ENCODE measurements around the gene PRR12.
A peak's percentile ranks its signal among the peaks of the same experiment; 100 is the strongest.

The PRR12 gene

DNA sequence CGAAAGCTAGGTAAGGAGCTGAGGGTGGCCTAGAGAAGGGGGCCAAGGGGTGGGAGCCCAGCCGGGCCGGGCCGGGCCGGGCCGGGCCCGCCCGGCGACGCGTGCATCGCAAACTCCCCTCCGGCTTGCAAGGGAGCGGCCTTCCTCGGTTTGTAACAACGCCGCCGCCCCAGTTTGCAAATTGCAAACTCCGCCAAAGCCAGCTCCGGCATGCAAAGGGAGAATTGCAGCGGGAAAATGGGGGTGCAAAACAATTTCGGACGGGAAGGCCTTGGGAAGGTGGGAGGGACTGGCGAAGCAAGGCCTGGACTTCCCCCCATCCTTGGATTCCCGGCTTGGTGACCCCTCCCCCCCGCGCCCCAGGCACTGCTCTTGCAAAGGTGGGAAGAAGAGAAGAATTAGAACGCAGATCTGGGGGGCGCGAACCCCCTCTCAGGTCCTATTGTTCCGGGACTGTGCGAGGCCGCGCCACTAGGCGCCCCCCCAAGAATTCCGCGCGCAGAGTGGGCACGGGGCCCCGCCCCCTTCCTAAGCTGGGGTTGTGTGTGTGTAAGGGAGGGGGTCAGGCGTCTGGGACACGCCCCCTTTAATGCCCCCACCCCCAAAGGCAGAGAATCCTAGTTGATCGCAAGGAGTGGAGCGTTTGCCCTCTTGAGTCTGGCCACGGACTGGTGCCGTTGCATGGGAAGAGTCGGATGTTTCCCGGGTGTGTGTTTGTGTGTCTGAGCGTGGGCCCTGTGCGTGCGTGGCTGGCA lies 926 bp downstream of the PRR12 start:
- no peak for DNase-seq (ENCODE audit: low read depth in 2 of 2)

DNA sequence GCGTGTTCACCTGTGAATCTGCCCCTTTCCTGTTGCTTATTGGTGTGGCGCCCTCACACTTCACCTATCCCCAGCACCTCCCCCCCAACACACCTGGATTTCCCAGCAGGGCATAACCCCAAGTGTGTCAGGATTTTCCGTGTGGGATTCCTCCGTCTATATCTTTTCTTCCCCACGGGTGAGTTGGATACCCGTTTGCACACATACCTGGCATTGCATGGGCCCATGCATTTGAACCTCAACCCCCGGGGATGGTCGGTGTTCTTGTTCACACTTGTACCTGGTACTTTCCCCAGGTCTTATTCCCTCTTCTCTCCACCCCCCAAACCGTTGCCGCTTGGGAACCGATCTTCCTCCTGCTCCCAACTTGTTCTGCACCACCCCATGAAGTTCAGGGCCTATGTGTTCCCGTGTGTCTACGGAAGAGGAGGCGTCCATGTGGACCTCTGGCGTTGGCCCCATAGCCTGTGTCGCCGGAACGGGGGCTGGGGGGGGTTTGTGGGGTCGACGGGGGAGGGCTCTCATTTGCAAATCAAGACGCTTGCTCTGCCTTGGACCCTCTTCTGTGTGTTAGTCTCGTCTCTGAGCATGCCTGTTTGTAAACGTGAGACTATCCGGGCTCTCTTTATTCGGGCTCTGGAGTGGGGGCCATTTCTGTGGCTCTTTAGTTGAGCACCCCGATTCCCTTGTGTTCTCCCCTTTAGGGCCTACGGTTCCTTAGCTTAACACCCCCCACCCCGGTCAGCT lies 1.7 kb downstream of the PRR12 start:
- no peak for DNase-seq (ENCODE audit: low read depth in 2 of 2)

DNA sequence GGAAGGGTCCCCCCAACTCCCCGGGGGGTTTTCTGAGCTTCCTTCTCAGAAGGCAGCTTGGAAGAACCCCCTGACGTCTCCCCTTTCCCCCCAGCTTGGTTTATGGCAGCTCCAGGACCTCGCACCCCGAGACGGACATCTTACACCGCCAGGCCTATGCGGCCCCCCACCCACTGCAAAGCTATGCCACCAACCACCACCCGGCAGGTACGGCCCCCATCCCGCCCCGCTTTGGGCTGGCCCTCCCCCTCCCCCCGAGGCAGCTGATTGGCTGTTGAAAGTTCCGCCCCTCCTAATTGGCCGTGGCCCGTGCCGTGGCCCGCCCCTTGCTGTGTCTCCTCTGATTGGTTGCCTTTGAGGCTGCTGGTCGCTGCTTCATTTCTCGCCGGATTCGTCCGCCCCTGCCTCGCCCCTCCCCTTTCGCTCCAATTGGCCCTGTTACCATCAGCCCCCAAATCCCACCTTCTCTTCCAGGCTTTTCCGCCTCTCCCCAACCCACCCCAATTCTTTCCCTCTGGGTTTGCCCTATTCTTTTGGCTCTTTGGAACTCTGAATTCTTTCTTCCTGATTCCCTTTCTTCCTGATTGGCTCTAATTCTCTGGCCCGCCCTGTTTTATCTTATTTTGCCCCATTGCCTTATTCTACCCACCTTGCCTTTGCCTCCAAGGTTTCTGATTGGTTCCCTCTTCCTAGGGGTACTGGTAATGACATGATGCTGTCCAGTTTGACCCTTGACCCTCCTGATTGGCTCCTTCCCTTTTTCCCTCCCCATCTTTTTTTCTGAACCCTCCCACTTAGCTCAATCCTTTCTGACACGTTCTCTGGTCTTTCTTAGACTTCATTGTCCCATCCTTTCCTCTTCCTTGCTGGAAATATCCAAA lies 2.5 kb downstream of the PRR12 start:
- peak; percentile 90 to 92 for DNase-seq (ENCODE audit: low read depth in 2 of 2)

DNA sequence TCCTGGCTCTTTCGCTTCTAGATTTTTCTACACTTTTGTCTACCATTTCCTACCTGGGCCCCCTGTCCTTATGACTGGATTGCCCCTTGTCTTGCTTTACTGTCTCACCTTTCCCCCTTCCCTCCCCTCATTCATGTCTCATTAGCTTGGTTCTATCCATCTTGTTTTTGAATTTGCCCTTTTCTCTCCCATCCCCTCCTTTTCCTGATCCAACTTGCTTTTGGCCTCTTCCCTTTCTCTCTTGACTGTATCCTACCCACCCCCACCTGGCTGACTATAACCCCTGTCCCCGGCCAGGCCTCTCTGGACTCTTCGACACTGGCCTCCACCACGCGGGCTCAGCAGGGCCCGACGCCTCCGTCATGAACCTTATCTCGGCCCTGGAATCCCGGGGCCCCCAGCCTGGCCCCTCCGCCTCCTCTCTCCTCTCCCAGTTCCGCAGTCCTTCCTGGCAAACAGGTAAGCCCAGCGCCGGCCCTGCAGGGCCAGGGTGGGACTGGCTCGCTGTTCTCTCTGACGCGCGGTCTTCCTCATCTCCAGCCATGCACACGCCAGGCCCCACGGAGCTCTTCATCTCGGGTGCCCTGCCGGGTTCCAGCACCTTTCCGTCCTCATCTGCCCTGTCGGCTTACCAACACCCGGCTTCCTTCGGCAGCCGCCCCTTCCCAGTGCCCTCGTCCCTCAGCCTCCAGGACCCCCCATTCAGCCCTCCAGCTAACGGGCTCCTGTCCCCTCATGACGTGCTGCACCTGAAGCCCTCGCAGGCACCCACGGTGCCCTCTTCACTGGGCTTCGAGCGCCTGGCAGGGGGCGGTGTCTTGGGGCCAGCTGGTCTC lies 3.4 kb downstream of the PRR12 start:
- DNase-seq (ENCODE audit: low read depth in 2 of 2): no peak

DNA sequence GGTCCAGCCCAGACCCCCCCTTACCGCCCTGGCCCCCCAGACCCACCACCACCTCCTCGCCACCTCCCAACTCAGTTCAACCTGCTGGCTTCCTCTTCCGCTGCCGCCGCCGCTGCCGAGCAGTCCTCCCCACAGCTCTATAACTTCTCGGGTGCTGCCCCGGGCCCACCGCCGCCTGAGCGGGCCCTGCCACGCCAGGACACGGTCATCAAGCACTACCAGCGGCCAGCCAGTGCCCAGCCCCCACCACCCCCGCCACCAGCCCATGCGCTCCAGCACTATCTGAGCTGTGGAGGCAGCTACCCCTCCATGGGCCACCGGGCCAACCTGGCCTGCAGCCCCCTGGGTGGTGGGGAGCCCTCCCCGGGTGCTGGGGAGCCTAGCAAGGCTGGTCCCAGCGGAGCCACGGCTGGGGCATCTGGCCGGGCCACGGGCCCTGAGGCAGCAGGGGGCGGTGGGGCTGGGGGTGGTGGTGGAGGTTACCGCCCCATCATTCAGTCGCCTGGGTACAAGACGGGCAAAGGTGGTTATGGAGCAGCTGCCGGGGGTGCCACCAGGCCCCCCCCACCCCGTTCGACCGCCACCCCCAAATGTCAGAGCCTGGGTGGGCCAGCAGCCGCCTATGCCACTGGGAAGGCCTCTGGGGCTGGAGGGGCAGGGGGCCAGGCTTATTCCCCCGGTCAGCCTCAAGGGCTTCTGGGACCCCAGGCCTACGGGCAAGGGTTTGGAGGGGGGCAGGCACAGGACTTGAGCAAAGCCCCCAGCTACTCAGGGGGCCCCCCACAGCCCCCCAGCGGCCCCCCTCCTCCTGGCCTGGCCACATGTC lies 4.2 kb downstream of the PRR12 start:
- no peak for DNase-seq (ENCODE audit: low read depth in 2 of 2)

- no peak for DNase-seq (ENCODE audit: low read depth in 2 of 2)
These were observed 4.9 kb downstream of the PRR12 start for GRCh38 chr19:49595819-49596404.

DNA sequence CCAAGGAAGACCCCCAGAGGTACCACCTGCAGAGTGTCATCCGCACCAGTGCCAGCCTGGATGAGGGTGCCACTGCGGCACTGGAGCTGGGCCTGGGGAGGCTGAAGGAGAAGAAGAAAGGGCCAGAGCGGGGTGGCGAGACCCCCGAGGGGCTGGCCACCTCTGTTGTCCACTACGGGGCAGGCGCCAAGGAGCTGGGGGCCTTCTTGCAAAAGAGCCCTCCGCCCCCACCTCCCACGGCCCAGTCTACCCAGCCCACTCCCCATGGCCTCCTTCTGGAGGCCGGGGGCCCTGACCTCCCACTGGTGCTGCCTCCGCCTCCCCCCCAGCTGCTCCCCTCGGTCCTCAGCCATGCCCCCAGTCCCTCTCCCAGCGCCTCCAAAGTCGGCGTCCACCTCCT lies 5.4 kb downstream of the PRR12 start:
- no peak for DNase-seq (ENCODE audit: low read depth in 2 of 2)

DNA sequence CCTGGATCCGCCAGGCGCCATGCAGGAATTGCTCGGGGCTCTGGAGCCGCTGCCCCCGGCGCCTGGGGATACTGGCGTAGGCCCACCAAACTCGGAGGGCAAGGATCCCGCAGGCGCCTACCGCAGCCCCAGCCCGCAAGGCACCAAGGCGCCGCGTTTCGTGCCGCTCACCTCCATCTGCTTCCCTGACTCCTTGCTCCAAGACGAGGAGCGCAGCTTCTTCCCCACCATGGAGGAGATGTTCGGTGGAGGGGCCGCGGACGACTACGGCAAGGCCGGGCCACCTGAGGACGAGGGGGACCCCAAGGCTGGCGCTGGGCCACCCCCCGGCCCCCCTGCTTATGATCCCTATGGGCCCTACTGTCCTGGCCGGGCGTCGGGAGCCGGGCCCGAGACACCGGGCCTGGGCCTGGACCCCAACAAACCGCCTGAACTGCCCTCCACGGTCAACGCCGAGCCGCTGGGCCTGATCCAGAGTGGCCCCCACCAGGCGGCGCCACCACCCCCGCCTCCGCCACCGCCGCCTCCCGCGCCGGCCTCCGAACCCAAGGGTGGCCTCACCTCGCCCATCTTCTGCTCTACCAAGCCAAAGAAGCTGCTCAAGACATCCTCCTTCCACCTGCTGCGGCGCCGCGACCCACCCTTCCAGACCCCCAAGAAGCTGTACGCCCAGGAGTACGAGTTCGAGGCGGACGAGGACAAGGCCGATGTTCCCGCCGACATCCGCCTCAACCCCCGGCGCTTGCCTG lies 6.1 kb downstream of the PRR12 start:
- no peak for DNase-seq (ENCODE audit: low read depth in 2 of 2)

DNA sequence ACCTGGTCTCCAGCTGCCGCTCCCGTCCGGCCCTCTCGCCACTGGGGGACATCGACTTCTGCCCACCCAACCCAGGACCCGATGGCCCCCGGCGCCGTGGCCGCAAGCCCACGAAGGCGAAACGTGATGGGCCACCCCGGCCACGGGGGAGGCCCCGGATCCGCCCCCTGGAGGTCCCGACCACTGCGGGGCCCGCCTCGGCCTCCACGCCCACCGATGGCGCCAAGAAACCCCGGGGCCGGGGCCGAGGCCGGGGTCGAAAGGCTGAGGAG lies 6.7 kb downstream of the PRR12 start:
- no peak for DNase-seq (ENCODE audit: low read depth in 2 of 2)

- no peak for DNase-seq (ENCODE audit: low read depth in 2 of 2)
These were observed 8.7 kb downstream of the PRR12 start for GRCh38 chr19:49599378-49600295.

GRCh38 chr19:49601482-49602038 lies 10.6 kb downstream of the PRR12 start:
- DNase-seq (ENCODE audit: low read depth in 2 of 2): no peak

GRCh38 chr19:49602806-49603205 lies 11.8 kb downstream of the PRR12 start:
- DNase-seq (ENCODE audit: low read depth in 2 of 2): no peak

DNA sequence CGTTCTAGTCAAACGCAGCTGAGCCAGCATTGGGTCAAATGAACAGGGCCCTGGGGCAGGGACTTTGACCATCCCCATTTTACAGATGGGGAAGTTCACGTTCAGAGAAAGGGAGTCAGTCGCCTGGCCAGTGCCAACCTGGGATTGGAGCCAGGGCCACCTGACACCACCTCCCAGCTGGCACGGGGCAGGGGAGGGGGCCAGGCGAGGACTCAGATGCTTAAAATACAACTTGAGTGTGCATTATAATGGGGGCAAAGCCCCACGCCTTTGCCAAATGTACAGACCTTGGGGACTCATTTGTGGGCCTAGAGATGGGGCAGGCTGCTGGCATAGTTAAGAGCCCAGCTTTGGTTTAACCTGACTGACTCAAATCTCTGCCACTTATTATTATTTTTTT lies 14.6 kb downstream of the PRR12 start:
- no peak for DNase-seq (ENCODE audit: low read depth in 2 of 2)

DNA sequence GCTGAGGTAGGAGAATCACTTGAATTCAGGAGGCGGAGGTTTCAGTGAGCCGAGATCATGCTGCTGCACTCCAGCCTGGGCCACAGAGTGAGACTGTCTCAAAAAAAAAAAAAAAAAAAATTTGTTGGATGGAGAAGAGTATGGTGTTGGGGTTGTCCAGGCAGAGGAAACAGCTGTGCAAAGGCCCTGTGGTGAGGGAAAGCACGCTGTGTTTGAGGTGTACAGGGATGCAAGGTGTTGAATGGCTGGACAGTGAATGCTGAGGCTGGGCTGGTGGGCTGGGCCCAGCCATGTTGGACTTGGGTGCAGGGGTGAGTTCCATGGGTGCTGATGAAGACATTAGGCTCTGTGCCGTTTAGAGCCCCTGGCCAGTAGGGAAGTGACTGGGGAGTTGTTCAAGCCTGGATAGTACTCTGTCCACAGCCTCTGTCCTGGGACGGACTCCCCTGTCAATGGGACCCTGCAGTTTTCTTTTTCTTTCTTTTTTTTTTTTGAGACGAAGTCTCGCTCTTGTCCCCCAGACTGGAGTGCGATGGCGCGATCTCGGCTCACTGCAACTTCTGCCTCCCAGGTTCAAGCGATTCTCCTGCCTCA lies 18.6 kb downstream of the PRR12 start:
- DNase-seq (ENCODE audit: low read depth in 2 of 2): no peak

GRCh38 chr19:49613374-49613773 lies 22.4 kb downstream of the PRR12 start:
- DNase-seq (ENCODE audit: low read depth in 2 of 2): no peak

DNA sequence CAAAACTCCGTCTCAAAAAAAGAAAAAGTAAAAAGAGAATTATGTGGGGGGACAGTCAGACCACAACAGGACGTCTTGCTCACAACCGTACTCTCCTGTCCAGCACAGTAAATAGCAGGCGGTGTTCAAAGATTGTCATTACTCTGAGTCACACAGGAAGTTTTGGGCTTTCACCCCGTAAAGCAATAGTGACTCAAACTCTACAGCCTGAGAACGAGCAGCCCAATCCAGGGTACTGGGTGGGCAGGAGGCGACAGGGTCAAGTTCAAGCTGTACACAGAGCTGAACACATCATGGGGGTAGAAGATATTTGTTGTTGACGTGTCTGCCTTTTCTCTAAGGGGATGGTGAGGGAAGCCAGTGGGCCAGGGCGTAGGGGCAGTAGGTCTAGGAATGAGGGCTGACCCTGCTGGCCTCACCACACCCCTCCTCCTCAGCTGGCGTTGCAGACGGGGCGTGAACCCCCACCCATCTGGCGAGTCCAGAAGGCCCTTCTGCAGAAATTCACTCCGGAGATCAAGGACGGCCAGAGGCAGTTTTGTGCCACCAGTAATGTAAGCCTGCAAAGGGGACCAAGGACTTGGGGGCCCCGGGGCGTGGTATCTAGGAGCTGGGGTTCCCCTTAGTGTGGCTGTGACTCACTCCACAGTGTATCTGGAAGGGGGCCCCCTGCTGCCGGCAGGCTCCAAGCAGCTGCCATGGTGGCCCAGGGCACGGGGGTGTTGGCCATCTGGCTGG lies 23.3 kb downstream of the PRR12 start:
- DNase-seq (ENCODE audit: low read depth in 2 of 2): peak; percentile 22 to 42

DNA sequence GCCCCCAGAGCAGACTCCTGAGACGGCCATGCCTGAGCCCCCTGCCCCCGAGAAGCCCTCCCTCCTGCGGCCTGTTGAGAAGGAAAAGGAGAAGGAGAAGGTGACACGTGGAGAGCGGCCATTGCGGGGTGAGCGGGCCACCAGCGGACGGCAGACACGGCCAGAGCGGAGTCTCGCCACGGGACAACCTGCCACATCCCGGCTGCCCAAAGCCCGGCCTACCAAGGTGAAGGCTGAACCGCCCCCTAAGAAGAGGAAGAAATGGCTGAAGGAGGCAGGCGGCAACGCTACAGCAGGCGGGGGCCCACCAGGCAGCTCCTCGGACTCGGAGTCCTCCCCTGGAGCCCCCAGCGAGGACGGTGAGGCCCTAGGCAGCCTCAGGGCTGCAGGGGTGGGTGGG lies 24.9 kb downstream of the PRR12 start:
- DNase-seq (ENCODE audit: low read depth in 2 of 2): no peak
